K562 (cell line): ENCODE data around the gene PPT2. TPM values are rescaled to one million over a fixed set of nuclear protein-coding genes. Genes with fewer than 3 reads are reported as not detected.

ENCODE experiments used
- ATF4 ChIP-seq: fragments of 450-650 bp; formaldehyde crosslinking; IDR thresholded peaks from 2 replicates; pipeline ENCODE4 v1.4.0; 2022; ENCODE audit warnings: mild to moderate bottlenecking, moderate library complexity
- C11orf30 ChIP-seq: fragments of 450-650 bp; IDR thresholded peaks from 2 replicates; pipeline ENCODE4 v1.6.1; 2016; ENCODE audit warnings: low read depth, mild to moderate bottlenecking
- CEBPG ChIP-seq, 3 experiments: fragments of 200-800 bp in 1 of 3; sonication (Bioruptor generic) in 1 of 3; sonication (generic) in 1 of 3; formaldehyde crosslinking in 1 of 3; IDR thresholded peaks in 2 of 3; conservative IDR thresholded peaks in 1 of 3; 2 replicates each; pipeline versions ENCODE4 v1.6.1 to v1.8.0; 2016 to 2022; ENCODE audit warnings: missing compliant biosample characterization in 2 of 3, missing genetic modification characterization in 2 of 3, mild to moderate bottlenecking in 1 of 3, missing genetic modification reagents in 1 of 3
- DDX20 ChIP-seq: fragments of 450-650 bp; IDR thresholded peaks from 2 replicates; pipeline ENCODE4 v1.6.1; 2016; ENCODE audit warnings: missing genetic modification characterization, low read depth, mild to moderate bottlenecking, missing compliant biosample characterization, moderate library complexity
- FOXJ3 ChIP-seq: sonication (generic); formaldehyde crosslinking; IDR thresholded peaks from 2 replicates; pipeline ENCODE4 v1.4.0; 2020; ENCODE audit warnings: mild to moderate bottlenecking, missing genetic modification reagents
- GATA2 ChIP-seq: sonication (generic); formaldehyde crosslinking; IDR thresholded peaks from 2 replicates; pipeline ENCODE4 v1.4.0; 2020; ENCODE audit warnings: mild to moderate bottlenecking, missing genetic modification reagents
- GTF2E2 ChIP-seq: fragments of 200-800 bp; sonication (Bioruptor generic); IDR thresholded peaks from 2 replicates; pipeline ENCODE4 v1.6.1; 2016; ENCODE audit warnings: missing genetic modification characterization, missing compliant biosample characterization
- ILK ChIP-seq: fragments of 450-650 bp; IDR thresholded peaks from 2 replicates; pipeline ENCODE4 v1.6.1; 2016; ENCODE audit warnings: missing genetic modification characterization, low read depth, mild to moderate bottlenecking, missing compliant biosample characterization, moderate library complexity, borderline replicate concordance
- KDM5B ChIP-seq: fragments of 200-600 bp; sonication (generic); IDR thresholded peaks from 2 replicates; pipeline ENCODE4 v1.6.1; 2012; ENCODE audit warnings: low read depth, mild to moderate bottlenecking, moderate library complexity, low read length, control low read depth, inconsistent platforms; ENCODE audit not compliant: insufficient replicate concordance
- L3MBTL2 ChIP-seq: fragments of 450-650 bp; IDR thresholded peaks from 2 replicates; pipeline ENCODE4 v1.6.1; 2016; ENCODE audit warnings: mild to moderate bottlenecking, moderate library complexity
- NCOA2 ChIP-seq, 2 experiments: fragments of 450-650 bp; IDR thresholded peaks; 2 replicates each; pipeline ENCODE4 v1.6.1; 2018; ENCODE audit warnings: mild to moderate bottlenecking in 2 of 2, moderate library complexity in 1 of 2; ENCODE audit not compliant: partially characterized antibody in 2 of 2
- NFIX ChIP-seq: fragments of 250-450 bp; sonication (Bioruptor Pico); IDR thresholded peaks from 2 replicates; pipeline ENCODE4 v1.4.0; 2020; ENCODE audit warnings: low read depth, mild to moderate bottlenecking, moderate library complexity
- SREBF1 ChIP-seq: fragments of 150-350 bp; IDR thresholded peaks from 2 replicates; pipeline ENCODE4 v1.6.1; 2014; ENCODE audit warnings: antibody characterized with exemption, low read depth, low read length, borderline replicate concordance
- SRSF9 ChIP-seq: fragments of 200-400 bp; formaldehyde crosslinking; IDR thresholded peaks from 2 replicates; pipeline ENCODE4 v1.6.1; 2017; ENCODE audit warnings: low read depth, low read length, borderline replicate concordance
- TRIM24 ChIP-seq, 2 experiments: fragments of 450-650 bp; IDR thresholded peaks; 2 replicates each; pipeline ENCODE4 v1.6.1; 2016
- TRIM28 ChIP-seq: fragments of 450-650 bp; IDR thresholded peaks from 2 replicates; pipeline ENCODE4 v1.6.1; 2017
- UBTF ChIP-seq, 2 experiments: IDR thresholded peaks; 2 replicates each; pipeline ENCODE4 v1.6.1; 2012; ENCODE audit warnings: improper control_type of control experiment in 2 of 2, low read depth in 2 of 2, low read length in 2 of 2, borderline replicate concordance in 1 of 2
- ZHX1 ChIP-seq: fragments of 150-350 bp; conservative IDR thresholded peaks from 2 replicates; pipeline ENCODE4 v1.6.1; 2014; ENCODE audit warnings: low read length
- ZNF224 ChIP-seq: sonication (generic); formaldehyde crosslinking; IDR thresholded peaks from 2 replicates; pipeline ENCODE4 v1.8.0; 2022; ENCODE audit warnings: mild to moderate bottlenecking, missing genetic modification reagents
- ZNF23 ChIP-seq: fragments of 250-450 bp; sonication (Bioruptor Pico); IDR thresholded peaks from 2 replicates; pipeline ENCODE4 v1.4.0; 2020; ENCODE audit warnings: mild to moderate bottlenecking
- ZNF583 ChIP-seq: fragments of 250-450 bp; sonication (Bioruptor Pico); IDR thresholded peaks from 2 replicates; pipeline ENCODE4 v1.4.0; 2020
- ZNF699 ChIP-seq: fragments of 250-450 bp; sonication (Bioruptor Pico); IDR thresholded peaks from 2 replicates; pipeline ENCODE4 v1.8.0; 2021; ENCODE audit warnings: mild to moderate bottlenecking, moderate library complexity; ENCODE audit not compliant: insufficient replicate concordance
- polyA plus RNA-seq, 8 experiments: library from polyadenylated mRNA; depleted of rRNA in 4 of 8; stranded (reverse) in 5 of 8; unstranded in 3 of 8; fragments of >200 nt; fragmentation: Nextera tagmentation in 2 of 8; fragmentation: Illumina TruSeq in 1 of 8; extraction: Ambion mirVana in 2 of 8; extraction: Trizol in 1 of 8; gene quantifications; 2 replicates each; pipeline versions ENCODE4 v1.2.1 to v1.2.3, GENCODE V29; 2011 to 2014; ENCODE audit warnings: inconsistent platforms in 1 of 8, missing spikeins in 1 of 8
- total RNA-seq, 7 experiments: library from RNA; depleted of rRNA in 6 of 7; stranded (reverse); fragments of >200 nt in 6 of 7; fragmentation: Illumina TruSeq in 2 of 7; extraction: Trizol in 2 of 7; gene quantifications; 2 replicates each; pipeline versions ENCODE4 v1.2.1 to v1.2.3, GENCODE V29; 2011 to 2021; ENCODE audit warnings: low replicate concordance in 1 of 7

Gene PPT2
- total and polyA plus RNA-seq, 9 of the 15 experiments (the other 6 are each of a cell fraction or from before 2014, with no cell fraction given), result 27.4 to 98.8 (median 69.9) TPM

- TF ChIP-seq C11orf30, result no peak
- no peak for TF ChIP-seq NCOA2 (IDR thresholded peaks at IDR 0.05; ENCODE audit: partially characterized antibody in 2 of 2)
- TF ChIP-seq NFIX (CRISPR knock-in tag), result no peak
- no peak for TF ChIP-seq TRIM28
- no peak for TF ChIP-seq GTF2E2 (tag)
- no peak for TF ChIP-seq FOXJ3 (CRISPR knock-in tag)
- TF ChIP-seq L3MBTL2, result no peak; the same call in 1 of the 2 replicates
- TF ChIP-seq SREBF1, result no peak
- TF ChIP-seq ZNF23 (CRISPR knock-in tag), result no peak
- no peak; a peak in 1 of 4 replicates for TF ChIP-seq UBTF (IDR thresholded peaks at IDR 0.05; ENCODE audit: borderline replicate concordance in 1 of 2, low read depth in 2 of 2, low read length in 2 of 2)
- TF ChIP-seq SRSF9, result no peak
- no peak for TF ChIP-seq CEBPG (CRISPR knock-in tag; IDR thresholded peaks at IDR 0.05)
- TF ChIP-seq CEBPG (tag; conservative IDR thresholded peaks at IDR 0.05 in 1 of 2, IDR thresholded peaks at IDR 0.05 in 1 of 2), result no peak
- TF ChIP-seq GATA2 (CRISPR knock-in tag), result no peak
- TF ChIP-seq ZNF224 (CRISPR knock-in tag), result no peak
- no peak for TF ChIP-seq ATF4 (CRISPR knock-in tag)
- no peak for TF ChIP-seq ILK (tag)
- TF ChIP-seq ZNF699, result no peak
- no peak for TF ChIP-seq DDX20 (tag)
- no peak for TF ChIP-seq ZNF583 (CRISPR knock-in tag)
- no peak for TF ChIP-seq TRIM24 (IDR thresholded peaks at IDR 0.05)
- TF ChIP-seq KDM5B, result no peak
- TF ChIP-seq ZHX1, result no peak
Measured at GRCh38 chr6:32118782-32119628, 34.9 kb upstream of the PPT2 start (continued).
